Endothelial cell (in vitro differentiated cells): ENCODE measurements around the gene CSNK1G1. TPM values are rescaled to one million over a fixed set of nuclear protein-coding genes. Genes with fewer than 3 reads are reported as not detected.
"Not testable (repeated sequence)": the region's sequence is repeated elsewhere in the genome, so short reads cannot be mapped to it uniquely, and the experiment has no call there.

ENCODE experiments used
- DNase-seq: peaks from one replicate; pipeline ENCODE4 v3.0.0; 2021; ENCODE audit warnings: low spot score
- H3K27ac Mint-ChIP-seq: one replicate; pipeline ENCODE4 v1.8.0; 2021; ENCODE audit warnings: mixed read lengths, inconsistent platforms; ENCODE audit not compliant: unreplicated experiment
- H3K27me3 Mint-ChIP-seq: one replicate; pipeline ENCODE4 v1.8.0; 2021; ENCODE audit warnings: mild to moderate bottlenecking, moderate library complexity, mixed read lengths, inconsistent platforms; ENCODE audit not compliant: unreplicated experiment
- H3K36me3 Mint-ChIP-seq: one replicate; pipeline ENCODE4 v1.8.0; 2021; ENCODE audit warnings: mild to moderate bottlenecking, low read depth, mixed read lengths, inconsistent platforms; ENCODE audit not compliant: unreplicated experiment
- H3K4me1 Mint-ChIP-seq: one replicate; pipeline ENCODE4 v1.8.0; 2021; ENCODE audit warnings: mild to moderate bottlenecking, mixed read lengths, inconsistent platforms; ENCODE audit not compliant: unreplicated experiment
- H3K4me3 Mint-ChIP-seq: one replicate; pipeline ENCODE4 v1.8.0; 2021; ENCODE audit warnings: mild to moderate bottlenecking, mixed read lengths, inconsistent platforms; ENCODE audit not compliant: unreplicated experiment
- H3K9me3 Mint-ChIP-seq: one replicate; pipeline ENCODE4 v1.8.0; 2021; ENCODE audit warnings: mixed read lengths, inconsistent platforms; ENCODE audit not compliant: unreplicated experiment
- CTCF ChIP-seq: fragments of 200-600 bp; sonication (generic); IDR thresholded peaks from one replicate; pipeline ENCODE4 v1.5.0; 2021; ENCODE audit warnings: antibody characterized with exemption; ENCODE audit not compliant: unreplicated experiment
- total RNA-seq: library from RNA; stranded (reverse); fragmentation: NEBNext Ultra II Directional; extraction: Animal tissue kit (Norgen Biotek cat#: 25700); gene quantifications from one replicate; pipeline ENCODE4 v1.2.1, GENCODE V29; 2021; ENCODE audit not compliant: unreplicated experiment

CSNK1G1 gene
- total RNA-seq, 1 donor from 2014 or later: 22.9 TPM

DNA sequence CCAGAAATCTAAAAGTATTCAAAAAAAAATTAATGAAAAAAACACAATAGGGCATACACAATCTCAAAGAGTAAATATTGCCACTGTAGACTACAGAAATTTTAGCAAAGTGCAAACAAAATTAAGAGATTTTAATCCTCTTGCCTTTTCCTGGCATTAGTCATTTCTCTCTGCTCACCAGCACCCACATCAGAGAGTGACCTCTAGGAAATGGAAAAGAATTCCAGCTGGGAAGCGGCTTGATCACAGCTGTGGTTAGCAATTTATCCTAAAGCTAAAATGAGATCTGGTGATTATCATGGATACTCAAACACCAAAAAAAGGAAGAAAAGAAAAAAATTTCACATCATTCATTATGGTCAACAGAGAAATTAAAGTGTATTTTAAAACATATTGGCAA lies 7.5 kb downstream of the CSNK1G1 start:
- Mint-ChIP-seq H3K27ac (no peak overlapping the region), H3K36me3 (peaks cover 3% of the 10 kb centered on the region), H3K27me3 (peaks cover 2% of the 10 kb centered on the region), H3K9me3 (no peaks in the 10 kb centered on the region), H3K4me3 (no peak overlapping the region), H3K4me1 (no peaks in the 10 kb centered on the region)
- TF ChIP-seq CTCF: no peak
- DNase-seq: no peak

DNA sequence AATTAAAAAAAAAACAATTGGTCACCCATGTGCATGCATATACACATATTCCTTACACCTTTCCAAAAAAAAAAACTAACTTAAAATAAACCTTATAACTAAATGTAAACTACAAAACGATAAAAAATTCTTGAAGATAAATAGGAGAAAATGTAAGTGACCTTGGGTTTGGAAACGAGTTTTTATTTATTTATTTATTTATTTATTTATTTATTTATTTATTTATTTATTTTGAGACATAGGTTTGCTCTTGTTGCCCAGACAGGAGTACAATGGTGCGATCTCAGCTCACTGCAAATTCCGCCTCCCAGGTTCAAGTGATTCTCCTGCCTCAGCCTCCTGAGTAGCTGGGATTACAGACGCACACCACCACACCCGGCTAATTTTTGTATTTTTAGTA lies 9.7 kb downstream of the CSNK1G1 start:
- H3K9me3 Mint-ChIP-seq, H3K4me1 Mint-ChIP-seq, H3K4me3 Mint-ChIP-seq, H3K27ac Mint-ChIP-seq, DNase-seq, H3K27me3 Mint-ChIP-seq: not testable (repeated sequence)
- H3K36me3 Mint-ChIP-seq: peaks cover 15% of the 10 kb centered on the region

DNA sequence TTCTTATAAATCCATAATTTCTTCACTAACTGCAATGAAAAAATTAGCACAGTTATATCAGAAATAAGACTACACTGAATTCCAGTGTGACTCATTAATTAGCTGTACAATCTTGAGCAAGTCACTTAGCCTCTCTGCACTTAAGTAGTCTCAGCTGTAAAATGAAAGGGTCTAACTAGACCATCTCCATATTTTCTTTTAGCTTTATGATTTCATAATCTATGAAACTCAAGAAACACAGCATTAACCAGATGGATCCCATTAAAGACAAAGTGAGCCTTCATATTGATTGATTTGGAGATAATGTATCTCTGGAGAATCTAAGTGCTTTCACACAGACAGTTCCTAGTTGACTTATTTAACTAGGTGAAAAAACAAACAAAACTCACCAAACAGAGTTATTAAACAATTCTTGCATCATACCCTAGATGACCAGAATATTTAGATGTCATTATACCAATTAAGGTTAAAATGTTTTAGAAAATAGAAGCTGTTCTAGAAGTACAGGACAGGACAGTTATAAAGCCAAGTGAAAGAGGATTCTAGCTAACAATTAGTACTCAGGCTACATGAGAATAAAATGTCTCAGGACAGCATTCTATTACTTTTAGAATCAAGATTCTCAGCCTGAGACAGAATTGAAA lies 11.2 kb downstream of the CSNK1G1 start:
- H3K27ac Mint-ChIP-seq: no peak overlapping the region
- no peak overlapping the region for H3K4me3 Mint-ChIP-seq
- TF ChIP-seq CTCF: no peak
- DNase-seq: no peak
- no peaks in the 10 kb centered on the region for H3K4me1 Mint-ChIP-seq
- H3K27me3 Mint-ChIP-seq: peaks cover 2% of the 10 kb centered on the region
- no peaks in the 10 kb centered on the region for H3K9me3 Mint-ChIP-seq
- H3K36me3 Mint-ChIP-seq: peaks cover 15% of the 10 kb centered on the region

DNA sequence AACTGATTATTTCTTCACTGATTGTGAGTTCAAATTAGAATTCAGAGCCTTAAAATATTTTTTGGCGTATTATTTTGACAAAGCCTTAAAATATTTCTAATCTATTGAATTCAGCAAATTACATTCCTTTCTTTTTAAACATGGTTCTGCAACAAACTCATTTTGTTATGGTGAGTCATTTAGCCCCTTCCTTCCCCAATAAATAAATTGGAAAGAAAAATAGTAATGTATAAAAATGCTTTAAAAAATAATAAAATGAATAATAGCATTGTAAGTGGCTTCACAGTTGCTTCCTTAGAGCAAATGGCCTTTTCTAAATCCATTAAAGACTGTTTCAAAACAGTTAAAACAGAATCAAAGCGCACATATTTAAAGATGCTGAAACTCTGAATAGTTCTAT lies 12.1 kb downstream of the CSNK1G1 start:
- TF ChIP-seq CTCF: no peak
- no peak for DNase-seq
- Mint-ChIP-seq H3K9me3 (no peaks in the 10 kb centered on the region), H3K4me1 (no peaks in the 10 kb centered on the region), H3K27me3 (no peaks in the 10 kb centered on the region), H3K27ac (no peak overlapping the region), H3K36me3 (peaks cover 15% of the 10 kb centered on the region), H3K4me3 (no peak overlapping the region)

DNA sequence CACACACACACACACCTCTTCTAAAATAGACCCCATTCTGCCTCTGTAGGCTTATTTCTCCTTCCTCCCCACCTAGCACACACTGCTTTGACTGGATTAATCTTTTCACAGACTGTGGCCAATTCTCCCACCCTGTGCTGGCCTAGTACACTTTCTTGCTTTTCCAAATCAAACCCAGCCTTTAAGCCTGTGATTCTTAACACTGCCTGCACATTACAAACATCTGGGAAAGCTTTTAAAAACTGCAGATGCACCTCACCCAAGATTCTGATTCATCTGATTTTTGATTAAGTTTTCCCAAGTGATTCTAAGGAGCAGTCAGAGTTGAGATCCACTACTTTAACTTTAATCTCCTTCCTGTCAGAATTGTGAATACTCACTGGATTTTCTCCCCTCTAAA lies 12.8 kb downstream of the CSNK1G1 start:
- Mint-ChIP-seq H3K36me3 (peaks cover 12% of the 10 kb centered on the region), H3K9me3 (no peaks in the 10 kb centered on the region), H3K27ac (no peak overlapping the region), H3K4me3 (no peak overlapping the region), H3K4me1 (no peaks in the 10 kb centered on the region), H3K27me3 (no peaks in the 10 kb centered on the region)
- no peak for TF ChIP-seq CTCF
- DNase-seq: no peak
